ENCODE results near the gene ASS1.

Gene ASS1

GRCh38 chr9:130461218-130461630 is 16.5 kb downstream of the ASS1 start:
- Histone ChIP-seq H3F3A (ENCODE audit: insufficient read depth) (no peaks in the 10 kb centered on the region), H3K79me2 (ENCODE audit: insufficient read depth, low read length) (no peaks in the 10 kb centered on the region), H3K4me3 (ENCODE audit: insufficient read depth, low read length, poor library complexity, severe bottlenecking) (no peak overlapping the region), H3K9ac (ENCODE audit: low read length) (peak overlapping the region; percentile 13; the same call in 1 of the 2 replicates), H2AFZ (ENCODE audit: low read depth, low read length, severe bottlenecking) (no peak overlapping the region), H3K36me3 (ENCODE audit: low read length) (no peaks in the 10 kb centered on the region), H3K9me3 (ENCODE audit: insufficient read depth, low read length) (no peaks in the 10 kb centered on the region), H3K9me2 (replicated peaks; ENCODE audit: insufficient read depth, low read length) (no peaks in the 10 kb centered on the region), H3K4me2 (ENCODE audit: low read depth, low read length, poor library complexity, severe bottlenecking) (no peak overlapping the region), H4K20me1 (ENCODE audit: low read depth, low read length) (no peaks in the 10 kb centered on the region), H3K27me3 (ENCODE audit: low read length) (no peaks in the 10 kb centered on the region), H3K27ac (ENCODE audit: low read depth, low read length) (no peak overlapping the region)
- TF ChIP-seq, protein P1, sequence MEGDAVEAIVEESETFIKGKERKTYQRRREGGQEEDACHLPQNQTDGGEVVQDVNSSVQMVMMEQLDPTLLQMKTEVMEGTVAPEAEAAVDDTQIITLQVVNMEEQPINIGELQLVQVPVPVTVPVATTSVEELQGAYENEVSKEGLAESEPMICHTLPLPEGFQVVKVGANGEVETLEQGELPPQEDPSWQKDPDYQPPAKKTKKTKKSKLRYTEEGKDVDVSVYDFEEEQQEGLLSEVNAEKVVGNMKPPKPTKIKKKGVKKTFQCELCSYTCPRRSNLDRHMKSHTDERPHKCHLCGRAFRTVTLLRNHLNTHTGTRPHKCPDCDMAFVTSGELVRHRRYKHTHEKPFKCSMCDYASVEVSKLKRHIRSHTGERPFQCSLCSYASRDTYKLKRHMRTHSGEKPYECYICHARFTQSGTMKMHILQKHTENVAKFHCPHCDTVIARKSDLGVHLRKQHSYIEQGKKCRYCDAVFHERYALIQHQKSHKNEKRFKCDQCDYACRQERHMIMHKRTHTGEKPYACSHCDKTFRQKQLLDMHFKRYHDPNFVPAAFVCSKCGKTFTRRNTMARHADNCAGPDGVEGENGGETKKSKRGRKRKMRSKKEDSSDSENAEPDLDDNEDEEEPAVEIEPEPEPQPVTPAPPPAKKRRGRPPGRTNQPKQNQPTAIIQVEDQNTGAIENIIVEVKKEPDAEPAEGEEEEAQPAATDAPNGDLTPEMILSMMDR (IDR thresholded peaks at IDR 0.05; ENCODE audit: insufficient read depth, low read length, poor library complexity, severe bottlenecking), result no peak
- no peak for TF ChIP-seq EZH2phosphoT487 (conservative IDR thresholded peaks at IDR 0.05; ENCODE audit: low read length)

GRCh38 chr9:130461731-130462130 is 17.0 kb downstream of the ASS1 start:
- Histone ChIP-seq H3F3A (ENCODE audit: insufficient read depth) (no peaks in the 10 kb centered on the region), H3K4me3 (ENCODE audit: insufficient read depth, low read length, poor library complexity, severe bottlenecking) (no peak overlapping the region), H3K9ac (ENCODE audit: low read length) (peak overlapping the region; percentile 13; the same call in 1 of the 2 replicates), H3K9me3 (ENCODE audit: insufficient read depth, low read length) (no peaks in the 10 kb centered on the region), H3K79me2 (ENCODE audit: insufficient read depth, low read length) (no peaks in the 10 kb centered on the region), H2AFZ (ENCODE audit: low read depth, low read length, severe bottlenecking) (no peak overlapping the region), H3K36me3 (ENCODE audit: low read length) (no peaks in the 10 kb centered on the region), H3K4me2 (ENCODE audit: low read depth, low read length, poor library complexity, severe bottlenecking) (no peak overlapping the region), H3K9me2 (replicated peaks; ENCODE audit: insufficient read depth, low read length) (no peaks in the 10 kb centered on the region), H3K27me3 (ENCODE audit: low read length) (no peaks in the 10 kb centered on the region), H4K20me1 (ENCODE audit: low read depth, low read length) (no peaks in the 10 kb centered on the region), H3K27ac (ENCODE audit: low read depth, low read length) (no peak overlapping the region)
- no peak for TF ChIP-seq EZH2phosphoT487 (conservative IDR thresholded peaks at IDR 0.05; ENCODE audit: low read length)
- TF ChIP-seq, protein P1 (IDR thresholded peaks at IDR 0.05; ENCODE audit: insufficient read depth, low read length, poor library complexity, severe bottlenecking), result no peak

GRCh38 chr9:130462685-130463540 is 18.2 kb downstream of the ASS1 start:
- Histone ChIP-seq H3F3A (ENCODE audit: insufficient read depth) (no peaks in the 10 kb centered on the region), H3K4me3 (ENCODE audit: insufficient read depth, low read length, poor library complexity, severe bottlenecking) (no peak overlapping the region), H4K20me1 (ENCODE audit: low read depth, low read length) (no peaks in the 10 kb centered on the region), H3K9me3 (ENCODE audit: insufficient read depth, low read length) (no peaks in the 10 kb centered on the region), H3K79me2 (ENCODE audit: insufficient read depth, low read length) (no peaks in the 10 kb centered on the region), H3K27me3 (ENCODE audit: low read length) (no peaks in the 10 kb centered on the region), H3K9ac (ENCODE audit: low read length) (no peak overlapping the region), H3K9me2 (replicated peaks; ENCODE audit: insufficient read depth, low read length) (no peaks in the 10 kb centered on the region), H2AFZ (ENCODE audit: low read depth, low read length, severe bottlenecking) (no peak overlapping the region), H3K4me2 (ENCODE audit: low read depth, low read length, poor library complexity, severe bottlenecking) (no peak overlapping the region), H3K27ac (ENCODE audit: low read depth, low read length) (no peak overlapping the region), H3K36me3 (ENCODE audit: low read length) (no peaks in the 10 kb centered on the region)
- no peak for TF ChIP-seq EZH2phosphoT487 (conservative IDR thresholded peaks at IDR 0.05; ENCODE audit: low read length)
- TF ChIP-seq, protein P1 (IDR thresholded peaks at IDR 0.05; ENCODE audit: insufficient read depth, low read length, poor library complexity, severe bottlenecking), result no peak

All from SU-DHL-6 (cell line).